ENCODE data around the gene SETMAR.

- no peak for TF ChIP-seq CTCF (IDR thresholded peaks at IDR 0.05; ENCODE audit: low read depth, low read length)
- no peak for TF ChIP-seq POLR2A (IDR thresholded peaks at IDR 0.05; ENCODE audit: extremely low read depth, insufficient read length)
- TF ChIP-seq MYC (IDR thresholded peaks at IDR 0.05; ENCODE audit: low read depth, low read length): no peak
- TF ChIP-seq MAX (IDR thresholded peaks at IDR 0.05; ENCODE audit: low read depth, low read length): no peak
These were observed 14.1 kb upstream of the SETMAR start for GRCh38 chr3:4289044-4289443.
